MCF 10A (cell line): ENCODE results near the gene FOXN3. TPM values are rescaled to one million over a fixed set of nuclear protein-coding genes. Genes with fewer than 3 reads are reported as not detected.

Experiments
- BruUV-seq: library from RNA; stranded (reverse); fragments of 400-500 nt; replicated peaks from 2 replicates; lab custom pipeline; 2021; lab: Mats Ljungman, UMichigan
- CTCF ChIA-PET: fragments of 300-600 bp; sonication (Branson Sonifier 250); formaldehyde crosslinking; extraction: SDS; loops from one replicate; lab custom pipeline; 2021; ENCODE audit warnings: antibody characterized with exemption, inconsistent platforms; lab: Yijun Ruan, JAX
- POLR2A ChIA-PET: fragments of 300-600, 350-650 bp; sonication (Branson Sonifier 250); formaldehyde crosslinking; extraction: SDS; loops from one replicate; lab custom pipeline; 2020; ENCODE audit warnings: antibody characterized with exemption, inconsistent platforms; lab: Yijun Ruan, JAX
- DNase-seq: peaks from one replicate; pipeline ENCODE4 v3.0.0-alpha.2; 2018; ENCODE audit not compliant: unreplicated experiment
- H3K27ac Mint-ChIP-seq: one replicate; pipeline ENCODE4 v1.8.0; 2022; ENCODE audit warnings: mild to moderate bottlenecking, low read depth, mixed read lengths; ENCODE audit not compliant: unreplicated experiment
- H3K27me3 Mint-ChIP-seq: one replicate; pipeline ENCODE4 v1.8.0; 2022; ENCODE audit warnings: mixed read lengths; ENCODE audit not compliant: insufficient read depth, unreplicated experiment
- H3K36me3 Mint-ChIP-seq: one replicate; pipeline ENCODE4 v1.8.0; 2022; ENCODE audit warnings: mild to moderate bottlenecking, moderate library complexity, mixed read lengths; ENCODE audit not compliant: insufficient read depth, unreplicated experiment
- H3K4me1 Mint-ChIP-seq: one replicate; pipeline ENCODE4 v1.8.0; 2022; ENCODE audit warnings: mixed read lengths; ENCODE audit not compliant: insufficient read depth, unreplicated experiment
- H3K4me3 Mint-ChIP-seq: one replicate; pipeline ENCODE4 v1.8.0; 2022; ENCODE audit warnings: mild to moderate bottlenecking, moderate library complexity, mixed read lengths; ENCODE audit not compliant: unreplicated experiment
- H3K9me3 Mint-ChIP-seq: one replicate; pipeline ENCODE4 v1.8.0; 2022; ENCODE audit warnings: mixed read lengths; ENCODE audit not compliant: unreplicated experiment
- intact Hi-C: fragments of 100-400 bp; cut with micrococcal nuclease; formaldehyde crosslinking; loops from 2 replicates; pipeline ENCODE4 v1.14.1; 2022
- total RNA-seq: library from RNA; stranded (reverse); gene quantifications from 2 replicates; pipeline ENCODE4 v1.2.3, GENCODE V29; 2022
- TF ChIP-seq, protein P1 (sequence below): fragments of 200-600 bp; IDR thresholded peaks from one replicate; pipeline ENCODE4 v1.8.0; 2022; ENCODE audit warnings: antibody characterized with exemption, mild to moderate bottlenecking; ENCODE audit not compliant: unreplicated experiment

FOXN3 gene
- total RNA-seq, 1 experiment from 2014 or later, result 27.1 TPM

- Mint-ChIP-seq H3K36me3 (no peaks in the 10 kb centered on the region), H3K27ac (peak overlapping the region; percentile 59), H3K9me3 (no peaks in the 10 kb centered on the region), H3K4me3 (no peak overlapping the region), H3K27me3 (no peaks in the 10 kb centered on the region), H3K4me1 (peaks cover 24% of the 10 kb centered on the region)
- CTCF ChIA-PET, result interaction anchor here (0.7 to 1.2 kb wide), 4 partner anchors 40 to 277 kb away, joined by 3 to 4 read pairs (median 3); no protein-coding TSS in a partner anchor
- POLR2A ChIA-PET, result interaction anchor here (0.6 to 1.6 kb wide), 3 partner anchors 15 to 136 kb away, joined by 3 read pairs; no protein-coding TSS in a partner anchor
- peak; percentile 99 for DNase-seq
- intact Hi-C loops, result no loop called here
- BruUV-seq, result no TSS peak
- TF ChIP-seq, protein P1, sequence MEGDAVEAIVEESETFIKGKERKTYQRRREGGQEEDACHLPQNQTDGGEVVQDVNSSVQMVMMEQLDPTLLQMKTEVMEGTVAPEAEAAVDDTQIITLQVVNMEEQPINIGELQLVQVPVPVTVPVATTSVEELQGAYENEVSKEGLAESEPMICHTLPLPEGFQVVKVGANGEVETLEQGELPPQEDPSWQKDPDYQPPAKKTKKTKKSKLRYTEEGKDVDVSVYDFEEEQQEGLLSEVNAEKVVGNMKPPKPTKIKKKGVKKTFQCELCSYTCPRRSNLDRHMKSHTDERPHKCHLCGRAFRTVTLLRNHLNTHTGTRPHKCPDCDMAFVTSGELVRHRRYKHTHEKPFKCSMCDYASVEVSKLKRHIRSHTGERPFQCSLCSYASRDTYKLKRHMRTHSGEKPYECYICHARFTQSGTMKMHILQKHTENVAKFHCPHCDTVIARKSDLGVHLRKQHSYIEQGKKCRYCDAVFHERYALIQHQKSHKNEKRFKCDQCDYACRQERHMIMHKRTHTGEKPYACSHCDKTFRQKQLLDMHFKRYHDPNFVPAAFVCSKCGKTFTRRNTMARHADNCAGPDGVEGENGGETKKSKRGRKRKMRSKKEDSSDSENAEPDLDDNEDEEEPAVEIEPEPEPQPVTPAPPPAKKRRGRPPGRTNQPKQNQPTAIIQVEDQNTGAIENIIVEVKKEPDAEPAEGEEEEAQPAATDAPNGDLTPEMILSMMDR, result no peak
Measured at GRCh38 chr14:89137526-89138163, 279.4 kb downstream of the FOXN3 start.

GRCh38 chr14:89136587-89136986 is 280.4 kb downstream of the FOXN3 start:
- Mint-ChIP-seq H3K36me3 (no peaks in the 10 kb centered on the region), H3K9me3 (no peaks in the 10 kb centered on the region), H3K27me3 (no peaks in the 10 kb centered on the region), H3K4me1 (peaks cover 17% of the 10 kb centered on the region), H3K4me3 (no peak overlapping the region), H3K27ac (no peak overlapping the region)
- no TSS peak for BruUV-seq
- TF ChIP-seq, protein P1, result no peak
- DNase-seq, result no peak
- intact Hi-C loops, result no loop called here
- POLR2A ChIA-PET, result interaction anchor here (1.6 kb wide), 1 partner anchor 96 kb away, joined by 3 read pairs; no protein-coding TSS in a partner anchor
- CTCF ChIA-PET, result interaction anchor here (0.7 kb wide), 1 partner anchor 395 kb away, joined by 3 read pairs; no protein-coding TSS in a partner anchor

GRCh38 chr14:89134640-89135039 is 282.4 kb downstream of the FOXN3 start:
- DNase-seq, result no peak
- no peaks in the 10 kb centered on the region for H3K27me3 Mint-ChIP-seq

More at GRCh38 chr14:89134640-89135039, 282.4 kb downstream of the FOXN3 start:
- no TSS peak for BruUV-seq
- no peak overlapping the region for H3K4me3 Mint-ChIP-seq
- H3K27ac Mint-ChIP-seq, result no peak overlapping the region
- TF ChIP-seq, protein P1, result no peak
- no peaks in the 10 kb centered on the region for H3K36me3 Mint-ChIP-seq
- H3K9me3 Mint-ChIP-seq, result no peaks in the 10 kb centered on the region
- intact Hi-C loops, result no loop called here
- ChIA-PET CTCF (interaction anchor here (0.8 to 0.9 kb wide), 3 partner anchors 25 to 800 kb away, joined by 3 to 4 read pairs (median 3); no protein-coding TSS in a partner anchor), POLR2A (interaction anchor here (0.6 to 1.3 kb wide), 2 partner anchors 9 to 61 kb away, joined by 3 to 4 read pairs; no protein-coding TSS in a partner anchor)
- H3K4me1 Mint-ChIP-seq, result peaks cover 15% of the 10 kb centered on the region
